ENCODE results near the gene FAM240A. TPM values are rescaled to one million over a fixed set of nuclear protein-coding genes. Genes with fewer than 3 reads are reported as not detected.

FAM240A gene
- total RNA-seq (2022; extraction: Qiagen RNA extraction): not detected in 5 replicates

DNA sequence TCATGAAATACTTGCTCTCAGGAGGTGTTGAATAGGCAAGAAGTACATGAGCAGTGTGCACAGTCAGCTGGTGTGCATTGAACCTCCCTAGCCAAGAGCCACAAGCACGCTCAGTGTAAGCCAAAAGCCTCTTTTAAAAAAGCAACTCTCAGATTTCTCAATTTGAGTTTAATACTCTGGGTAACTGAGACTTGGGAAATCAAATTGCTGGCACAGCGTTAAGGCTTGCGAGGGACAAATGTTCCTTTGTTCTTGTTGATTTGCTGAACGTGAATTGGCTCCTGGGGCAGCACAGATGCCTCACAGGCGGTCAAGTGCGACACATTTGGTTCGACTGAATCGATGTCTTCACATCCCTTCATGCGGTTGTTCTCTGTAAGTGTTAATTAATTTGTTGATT lies at the start of gene FAM240A:
Gene FAM240A (plus strand): TSS at position 202 of the 400 bp plus-strand sequence. CDS start 159 bp downstream, at position 361.

DNA sequence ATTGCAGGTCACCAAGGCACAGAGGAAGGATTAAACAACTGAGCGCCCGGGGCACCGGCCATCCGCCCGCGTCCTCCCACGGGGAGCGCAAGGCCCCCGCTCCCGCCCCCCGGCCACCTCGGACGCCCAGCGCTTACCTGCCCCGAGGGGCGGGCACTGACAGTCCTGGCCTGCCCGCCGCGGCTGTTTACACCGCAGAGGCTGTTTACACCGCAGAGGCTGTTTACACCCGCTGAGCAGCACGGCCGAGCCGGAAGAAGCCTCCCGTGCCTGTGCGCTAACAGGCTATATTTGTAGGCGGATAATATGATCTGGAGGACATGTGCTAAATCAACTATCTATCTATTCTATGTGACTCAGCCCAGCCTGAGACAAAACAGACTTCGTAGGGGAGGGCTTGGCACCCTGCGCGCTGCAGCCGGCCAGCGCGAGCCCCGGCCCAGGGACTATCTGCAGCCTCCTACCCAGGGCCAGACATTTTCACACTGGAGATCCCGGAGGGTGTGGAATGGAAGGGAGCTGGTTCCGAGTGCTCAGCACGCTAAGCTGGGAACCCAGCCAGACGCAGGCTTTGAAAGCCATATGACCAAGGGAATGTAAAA lies 46.2 kb upstream of the FAM240A start, which contains the start of gene LRRC2:
Gene LRRC2 (minus strand): TSS at position 263 of the 602 bp plus-strand sequence. CDS start 14,711 bp downstream, outside the sequence.

Other genes with a start within 250 kb of the FAM240A start
- not detected in 5 replicates for gene CCR5, start 241.6 kb upstream of the FAM240A start, total RNA-seq (2022; extraction: Qiagen RNA extraction)
- 0.08 to 0.11 TPM (median 0.09 TPM) in 4 of 5 replicates, not detected in the other for gene CCRL2, start 205.3 kb upstream of the FAM240A start, total RNA-seq (2022; extraction: Qiagen RNA extraction)
- gene LTF, start 147.6 kb upstream of the FAM240A start, total RNA-seq (2022; extraction: Qiagen RNA extraction): not detected in 5 replicates
- not detected in 5 replicates for gene RTP3, start 114.5 kb upstream of the FAM240A start, total RNA-seq (2022; extraction: Qiagen RNA extraction)
- gene LRRC2, start 46.2 kb upstream of the FAM240A start, total RNA-seq (2022; extraction: Qiagen RNA extraction): not detected in 5 replicates
- 4.0 to 10.0 TPM (median 7.3 TPM) in 5 replicates for gene ALS2CL, start 81.2 kb downstream of the FAM240A start, total RNA-seq (2022; extraction: Qiagen RNA extraction)
- gene TMIE, start 88.9 kb downstream of the FAM240A start, total RNA-seq (2022; extraction: Qiagen RNA extraction): 0.07 to 0.29 TPM (median 0.11 TPM) in 5 replicates
- not detected in 5 replicates for gene PRSS50, start 105.3 kb downstream of the FAM240A start, total RNA-seq (2022; extraction: Qiagen RNA extraction)